ENCODE data around the gene SPECC1L.

The SPECC1L gene

GRCh38 chr22:24419475-24419850 is 148.8 kb downstream of the SPECC1L start:
- DNase-seq = no peak

- DNase-seq = no peak
Measured at GRCh38 chr22:24420072-24420976, 149.7 kb downstream of the SPECC1L start.

- DNase-seq = no peak
Measured at GRCh38 chr22:24420977-24421343, 150.3 kb downstream of the SPECC1L start.

GRCh38 chr22:24421428-24421931 is 150.8 kb downstream of the SPECC1L start:
- DNase-seq = peak; percentile 31

GRCh38 chr22:24422102-24422665 is 151.6 kb downstream of the SPECC1L start:
- no peak for DNase-seq

- peak; percentile 54 for DNase-seq
Measured at GRCh38 chr22:24423519-24424000, 152.9 kb downstream of the SPECC1L start.

GRCh38 chr22:24424001-24424900 is 153.6 kb downstream of the SPECC1L start:
- DNase-seq = peak; percentile 31

GRCh38 chr22:24424901-24425775 is 154.5 kb downstream of the SPECC1L start:
- DNase-seq = no peak

GRCh38 chr22:24426436-24426835 is 155.8 kb downstream of the SPECC1L start:
- DNase-seq = no peak

GRCh38 chr22:24426851-24427499 is 156.3 kb downstream of the SPECC1L start:
- DNase-seq = no peak

GRCh38 chr22:24427500-24428164 is 157.0 kb downstream of the SPECC1L start, which contains the start of gene ADORA2A:
ADORA2A (plus strand) TSS chr22:24427599; CDS start chr22:24433405, 5,806 bp downstream.
- DNase-seq = peak; percentile 72

- no peak for DNase-seq
Measured at GRCh38 chr22:24428751-24429410, 158.2 kb downstream of the SPECC1L start.

GRCh38 chr22:24429411-24430365 is 159.1 kb downstream of the SPECC1L start:
- DNase-seq = peak; percentile 47

GRCh38 chr22:24430431-24431308 is 160.0 kb downstream of the SPECC1L start:
- no peak for DNase-seq

- DNase-seq = no peak
Measured at GRCh38 chr22:24431309-24432034, 160.8 kb downstream of the SPECC1L start.

- DNase-seq = peak; percentile 42
Measured at GRCh38 chr22:24432059-24432853, 161.6 kb downstream of the SPECC1L start.

All from activated T-cell treated with anti-CD3 and anti-CD28 coated beads for 4 hours (primary cell).